Measurements from ENCODE around the gene THSD4.

Gene THSD4

GRCh38 chr15:71747128-71748083 is 632.1 kb downstream of the THSD4 start:
- no peak for DNase-seq

- DNase-seq = no peak
Measured at GRCh38 chr15:71748293-71748718, 633.0 kb downstream of the THSD4 start.

GRCh38 chr15:71749500-71749899 is 634.2 kb downstream of the THSD4 start:
- DNase-seq = no peak

GRCh38 chr15:71752128-71752527 is 636.9 kb downstream of the THSD4 start:
- DNase-seq = no peak

DNA sequence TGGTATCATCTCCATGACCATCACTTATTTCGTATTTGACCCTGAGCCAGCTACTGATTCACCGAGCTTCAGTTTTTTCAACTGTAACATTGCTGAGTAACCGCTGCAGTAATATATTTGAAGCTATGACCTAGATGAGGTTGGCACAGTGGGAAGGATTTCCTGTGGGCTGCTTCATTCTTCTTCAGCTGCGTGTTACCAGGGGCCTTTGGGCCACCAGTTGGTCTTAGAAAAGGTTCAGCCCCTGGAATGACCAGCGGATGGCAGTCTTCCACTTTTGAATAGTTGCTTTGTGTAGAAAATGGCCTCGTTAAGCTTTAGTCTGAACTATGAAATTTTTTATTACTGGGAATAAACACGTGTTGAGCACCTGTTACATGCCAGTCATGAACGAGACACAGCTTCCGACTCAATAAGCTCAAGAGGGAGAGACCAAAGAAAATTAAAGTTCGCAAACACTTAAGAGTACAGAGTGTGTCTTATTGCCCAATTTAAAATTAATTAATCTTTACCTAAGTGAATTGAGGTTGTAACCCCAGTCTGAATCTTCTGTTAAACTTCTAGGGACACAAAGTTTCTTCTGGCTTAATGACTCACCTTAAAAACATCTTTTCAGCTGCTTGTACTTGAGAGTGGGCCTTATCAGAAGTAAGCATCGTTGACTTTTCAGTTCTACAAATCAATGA is 637.5 kb downstream of the THSD4 start:
- DNase-seq = peak; percentile 17

GRCh38 chr15:71753346-71753745 is 638.1 kb downstream of the THSD4 start:
- DNase-seq = no peak

GRCh38 chr15:71754660-71755059 is 639.4 kb downstream of the THSD4 start:
- DNase-seq = no peak

- no peak for DNase-seq
Measured at GRCh38 chr15:71755092-71755970, 640.1 kb downstream of the THSD4 start.

DNA sequence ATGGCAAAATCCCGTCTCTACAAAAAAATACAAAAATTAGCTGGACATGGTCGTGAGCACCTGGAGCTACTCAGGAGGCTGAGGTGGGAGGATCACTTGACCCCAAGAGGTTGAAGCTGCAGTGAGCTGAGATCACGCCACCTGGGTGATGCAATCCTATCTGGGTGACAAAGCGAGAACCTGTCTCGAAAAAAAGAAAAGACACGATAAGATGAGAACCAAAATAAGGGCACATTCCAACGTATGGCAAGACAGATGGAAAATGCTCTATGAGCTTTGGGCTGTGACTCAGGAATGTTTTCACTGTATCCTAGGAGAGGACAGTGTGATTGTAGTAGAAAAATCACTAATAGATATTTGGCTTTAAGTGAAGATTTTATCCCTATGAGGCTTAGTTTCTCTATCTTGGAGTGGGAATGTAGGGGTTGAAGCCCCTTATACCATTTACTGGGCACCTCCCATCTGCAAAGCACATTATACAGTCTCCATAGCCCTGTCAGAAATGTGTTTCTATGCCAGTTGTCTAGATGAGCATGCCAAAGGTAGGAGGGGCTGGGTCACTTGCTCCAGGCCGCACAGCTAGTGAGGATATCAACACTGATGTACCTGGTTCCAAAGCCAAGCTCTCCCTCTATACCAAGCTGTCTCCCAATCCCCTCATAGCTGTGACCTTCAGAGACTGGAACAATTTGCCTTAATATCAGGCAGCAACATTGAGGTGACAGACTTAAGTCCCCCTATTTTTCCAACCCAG is 641.5 kb downstream of the THSD4 start:
- no peak for DNase-seq

DNA sequence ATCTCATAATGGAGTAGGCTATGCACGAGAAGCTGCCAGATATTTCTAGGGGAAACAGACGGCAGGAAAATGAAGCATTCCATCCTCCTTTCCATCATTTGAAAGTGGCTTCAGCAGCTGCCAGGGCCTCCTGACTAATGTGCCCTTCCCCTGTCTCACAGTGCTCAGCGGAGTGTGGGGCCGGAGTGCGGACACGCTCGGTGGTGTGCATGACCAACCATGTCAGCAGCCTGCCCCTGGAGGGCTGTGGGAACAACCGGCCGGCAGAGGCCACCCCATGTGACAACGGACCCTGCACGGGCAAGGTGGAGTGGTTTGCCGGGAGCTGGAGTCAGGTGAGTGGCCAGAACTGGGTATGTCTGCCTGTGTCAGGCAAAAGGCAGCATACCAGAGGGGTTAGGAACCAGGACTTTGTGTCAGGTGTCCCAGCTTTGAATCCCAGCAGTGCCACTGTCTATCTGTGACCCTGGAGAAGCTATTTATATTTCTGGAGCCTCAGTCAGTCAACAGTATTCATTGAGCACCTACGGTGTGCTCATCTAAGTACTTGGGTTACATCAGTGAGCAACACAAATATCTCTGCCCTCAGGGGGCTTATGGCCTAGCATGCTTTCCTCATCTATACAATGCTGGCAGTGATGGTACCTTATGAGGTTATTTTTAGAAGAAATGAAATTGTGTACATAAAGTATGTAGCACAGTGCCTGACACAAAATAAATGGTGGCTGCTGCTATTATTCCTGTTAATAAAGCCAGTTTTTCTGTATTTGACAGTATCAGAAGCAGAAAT is 642.7 kb downstream of the THSD4 start:
- DNase-seq = no peak

- DNase-seq = no peak
Measured at GRCh38 chr15:71758711-71759110, 643.4 kb downstream of the THSD4 start.

DNA sequence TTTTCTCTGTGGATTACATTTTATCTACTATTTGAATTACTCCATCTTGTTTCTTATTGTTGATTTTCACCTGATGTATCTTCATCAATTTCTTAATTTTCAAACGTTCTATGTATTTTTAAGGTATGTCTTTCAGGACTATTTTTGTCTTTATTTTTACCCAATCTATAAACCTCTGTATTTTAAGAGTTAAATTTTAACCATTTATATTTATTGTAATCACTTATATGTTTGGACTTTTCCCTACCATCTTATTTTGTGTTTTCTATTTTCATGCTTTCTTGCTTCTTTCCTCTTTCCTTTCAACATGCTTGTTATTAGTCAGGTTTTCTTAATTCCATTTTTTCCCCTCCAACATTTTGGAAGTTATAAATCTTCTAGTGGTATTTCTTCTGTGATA is 645.6 kb downstream of the THSD4 start:
- no peak for DNase-seq

- no peak for DNase-seq
Measured at GRCh38 chr15:71761649-71762048, 646.4 kb downstream of the THSD4 start.

- no peak for DNase-seq
Measured at GRCh38 chr15:71768184-71768583, 652.9 kb downstream of the THSD4 start.

DNA sequence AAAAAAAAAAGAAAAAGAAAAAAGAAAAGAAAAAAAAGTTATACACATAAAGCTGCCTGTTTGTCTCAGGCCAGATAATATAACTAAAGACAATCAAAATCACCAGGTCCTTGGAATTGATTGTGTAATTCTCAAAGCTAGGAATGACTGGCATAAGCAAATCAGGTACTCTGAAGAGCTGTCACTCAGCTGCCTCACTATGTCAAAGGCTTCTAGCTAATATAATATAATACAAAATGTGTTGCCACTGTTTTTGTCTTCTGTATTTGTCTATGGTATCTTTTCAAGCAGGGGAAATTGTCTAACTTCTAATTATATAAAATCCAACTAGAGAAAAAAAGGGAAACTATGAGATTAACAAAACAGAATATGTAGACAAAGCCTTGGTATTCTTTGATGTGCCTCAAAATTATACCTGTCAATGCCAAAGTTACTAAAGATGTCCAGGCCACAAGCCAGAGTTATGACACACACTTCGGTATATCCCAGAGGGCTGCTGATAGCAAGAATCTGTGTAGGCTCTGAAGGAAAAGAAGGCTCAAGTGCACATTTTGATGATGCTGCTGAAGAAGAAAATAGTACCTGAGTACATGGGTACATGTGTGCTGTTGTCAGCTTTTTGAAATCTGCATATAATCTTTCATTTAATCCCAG is 658.1 kb downstream of the THSD4 start:
- DNase-seq = no peak

DNA sequence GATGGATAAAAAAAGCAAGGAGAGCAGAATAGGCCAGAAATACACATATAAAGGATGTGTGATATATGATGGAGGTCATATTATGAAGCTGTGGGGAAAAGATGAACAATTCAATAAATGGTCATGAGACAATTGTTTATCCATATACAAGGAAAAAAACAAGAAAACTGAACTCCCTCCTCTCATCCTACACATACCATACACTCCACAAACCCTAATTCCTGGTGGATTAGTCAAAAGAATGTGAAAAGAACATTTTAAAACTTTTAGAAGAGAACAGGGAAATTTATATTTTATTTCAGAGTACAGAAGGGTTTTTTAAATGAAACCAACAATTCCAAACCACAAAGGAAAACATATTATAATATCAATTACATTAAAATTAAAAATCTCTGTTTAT is 660.6 kb downstream of the THSD4 start:
- DNase-seq = no peak

- DNase-seq = no peak
Measured at GRCh38 chr15:71776304-71776703, 661.0 kb downstream of the THSD4 start.

DNA sequence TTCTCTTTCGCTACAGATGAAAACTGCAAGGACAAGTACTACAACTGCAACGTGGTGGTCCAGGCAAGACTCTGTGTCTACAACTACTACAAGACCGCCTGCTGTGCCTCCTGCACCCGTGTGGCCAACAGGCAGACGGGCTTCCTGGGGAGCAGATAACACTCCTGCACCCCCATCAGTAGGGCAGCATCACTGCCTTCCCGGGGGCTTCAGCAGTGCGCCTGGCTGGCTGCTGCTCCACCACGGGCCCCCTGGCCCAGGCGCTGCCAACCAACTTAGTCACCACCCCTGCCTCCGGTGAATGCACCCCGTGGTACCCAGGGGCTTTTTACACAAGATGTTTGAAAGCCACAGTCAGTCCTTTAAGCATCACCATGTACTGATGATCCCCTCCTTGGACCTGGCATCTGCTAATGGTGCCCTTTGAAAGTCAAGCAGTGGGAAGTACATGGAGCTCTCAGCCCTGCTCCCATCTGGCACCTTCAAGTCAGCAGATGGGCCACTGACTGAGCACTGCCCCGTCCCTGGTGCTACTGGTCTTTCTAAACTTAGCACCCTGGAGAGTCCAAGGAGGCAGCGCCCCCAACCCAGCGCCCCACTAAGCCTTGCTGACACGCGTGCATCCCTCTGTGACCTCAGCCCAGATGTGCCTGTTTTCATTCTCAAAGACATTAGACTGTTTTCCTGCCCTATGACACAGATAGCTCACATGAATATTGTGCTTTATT is 662.1 kb downstream of the THSD4 start:
- DNase-seq = no peak

- DNase-seq = no peak
Measured at GRCh38 chr15:71779073-71779797, 664.0 kb downstream of the THSD4 start.
